GM12878 (cell line): ENCODE data around the gene SLC6A16. TPM values are rescaled to one million over a fixed set of nuclear protein-coding genes. Genes with fewer than 3 reads are reported as not detected.
A peak's percentile ranks its signal among the peaks of the same experiment; 100 is the strongest.

Experiments used
- ATAC-seq: fragments of 200-7000 bp; cut with Tn5 transposase; 3 replicates; pipeline ENCODE4 v1.9.1; 2020; ENCODE audit warnings: mild to moderate bottlenecking, moderate library complexity
- BruUV-seq: library from RNA; stranded (reverse); fragments of 400-500 nt; replicated peaks from 2 replicates; lab custom pipeline; 2021; lab: Mats Ljungman, UMichigan
- CTCF ChIA-PET: fragments of 300-600 bp; sonication (Branson Sonifier 250); formaldehyde crosslinking; extraction: SDS; loops from one replicate; lab custom pipeline; 2021; ENCODE audit warnings: inconsistent platforms; lab: Yijun Ruan, JAX
- POLR2A ChIA-PET: fragments of 350-600 bp; formaldehyde crosslinking; extraction: SDS; loops from one replicate; lab custom pipeline; 2021; ENCODE audit warnings: inconsistent platforms; lab: Charles Lee
- RAD21 ChIA-PET: fragments of 300-600 bp; sonication (Branson Sonifier 250); formaldehyde crosslinking; loops from one replicate; lab custom pipeline; 2023; ENCODE audit warnings: antibody characterized with exemption; ENCODE audit not compliant: unreplicated experiment; lab: Charles Lee
- SMC1A ChIA-PET: fragments of 300-600 bp; sonication (Branson Sonifier 250); formaldehyde crosslinking; loops from one replicate; lab custom pipeline; 2023; ENCODE audit not compliant: unreplicated experiment, uncharacterized antibody; lab: Charles Lee
- DNase-seq: peaks from one replicate; pipeline ENCODE4 v3.0.0-alpha.2; 2011; ENCODE audit warnings: low read depth, low spot score
- FAIRE-seq: peaks from 3 replicates; lab custom pipeline; 2011; peaks lifted over from hg19 to GRCh38; lab: Jason Lieb, UNC
- H2AFZ ChIP-seq: 2 replicates; pipeline ENCODE4 v1.6.0; 2011; ENCODE audit warnings: low read depth, low read length, control low read depth; ENCODE audit not compliant: control insufficient read depth
- H3K27ac ChIP-seq: 2 replicates; pipeline ENCODE4 v1.5.1; 2011; ENCODE audit warnings: control low read depth; ENCODE audit not compliant: control insufficient read depth, insufficient read depth
- H3K27me3 ChIP-seq, 2 experiments: replicated peaks in 1 of 2; 2 replicates each; pipeline versions ENCODE4 v1.6.0 to v1.6.1; 2011; ENCODE audit warnings: low read length in 1 of 2; ENCODE audit not compliant: control insufficient read depth in 2 of 2, insufficient read depth in 2 of 2
- H3K36me3 ChIP-seq, 2 experiments: 2 replicates each; pipeline ENCODE4 v1.5.1; 2011; ENCODE audit warnings: low read length in 1 of 2; ENCODE audit not compliant: control insufficient read depth in 2 of 2, insufficient read depth in 2 of 2
- H3K4me1 ChIP-seq: 2 replicates; pipeline ENCODE4 v1.6.1; 2011; ENCODE audit warnings: mild to moderate bottlenecking, low read length, moderate library complexity, mixed read lengths; ENCODE audit not compliant: control insufficient read depth, insufficient read depth
- H3K4me2 ChIP-seq: 2 replicates; pipeline ENCODE4 v1.6.0; 2011; ENCODE audit warnings: control low read depth; ENCODE audit not compliant: control insufficient read depth, insufficient read depth
- H3K4me3 ChIP-seq: fragments of 200-600 bp; sonication (generic); 2 replicates; pipeline ENCODE4 v1.5.1; 2016
- H3K79me2 ChIP-seq: 2 replicates; pipeline ENCODE4 v1.6.0; 2011; ENCODE audit warnings: low read length; ENCODE audit not compliant: control insufficient read depth, insufficient read depth
- H3K9ac ChIP-seq: 2 replicates; pipeline ENCODE4 v1.8.0; 2011; ENCODE audit warnings: low read length, control low read depth, mixed read lengths; ENCODE audit not compliant: control insufficient read depth, insufficient read depth
- H3K9me3 ChIP-seq: replicated peaks from 3 replicates; pipeline ENCODE4 v1.5.1; 2011; ENCODE audit warnings: mild to moderate bottlenecking, low read length; ENCODE audit not compliant: control insufficient read depth, insufficient read depth
- H4K20me1 ChIP-seq: 2 replicates; pipeline ENCODE4 v1.6.0; 2011; ENCODE audit not compliant: control insufficient read depth, insufficient read depth
- HCFC1 ChIP-seq: fragments of 150-350 bp; IDR thresholded peaks from 2 replicates; pipeline ENCODE4 v1.6.1; 2014; ENCODE audit warnings: low read length
- HDGF ChIP-seq: fragments of 450-650 bp; IDR thresholded peaks from 2 replicates; pipeline ENCODE4 v1.6.1; 2016; ENCODE audit warnings: antibody characterized with exemption
- POLR2A ChIP-seq: IDR thresholded peaks from 2 replicates; pipeline ENCODE4 v1.6.1; 2011; ENCODE audit warnings: low read depth, mild to moderate bottlenecking, low read length
- ZNF217 ChIP-seq: fragments of 450-650 bp; IDR thresholded peaks from 2 replicates; pipeline ENCODE4 v1.6.1; 2017; ENCODE audit warnings: antibody characterized with exemption, mild to moderate bottlenecking
- ZNF592 ChIP-seq: fragments of 450-650 bp; IDR thresholded peaks from 2 replicates; pipeline ENCODE4 v1.6.1; 2017; ENCODE audit warnings: mild to moderate bottlenecking, moderate library complexity
- WGBS: methylation state at CpG from one replicate; pipeline ENCODE4 v1.1.6; 2016; ENCODE audit warnings: low lambda C conversion rate; ENCODE audit not compliant: insufficient replicate concordance, insufficient coverage; ENCODE audit errors: missing lambda C conversion rate; 5-methylcytosine and 5-hydroxymethylcytosine counted together
- in situ Hi-C: fragments of 300-500 bp; cut with MboI; formaldehyde crosslinking; loops from 9 replicates; pipeline ENCODE4 v1.14.3; 2018; ENCODE audit warnings: mixed read lengths
- intact Hi-C: fragments of 100-400 bp; cut with micrococcal nuclease; formaldehyde crosslinking; loops from one replicate; pipeline ENCODE4 v1.14.2; 2022; ENCODE audit not compliant: unreplicated experiment
- polyA plus RNA-seq, 11 experiments: library from polyadenylated mRNA; depleted of rRNA in 4 of 11; unstranded in 6 of 11; stranded (reverse) in 5 of 11; fragments of >200 nt; fragmentation: Nextera tagmentation in 4 of 11; fragmentation: Illumina TruSeq in 1 of 11; extraction: Ambion mirVana in 4 of 11; extraction: Trizol in 1 of 11; gene quantifications; 1 replicate in 1 of 11; 2 replicates in 10 of 11; pipeline versions ENCODE4 v1.2.1 to v1.2.3, GENCODE V29; 2011 to 2016; ENCODE audit warnings: inconsistent platforms in 2 of 11, missing spikeins in 2 of 11, low read depth in 1 of 11
- total RNA-seq, 4 experiments: library from RNA; depleted of rRNA in 3 of 4; stranded (reverse); fragments of >200 nt in 3 of 4; fragmentation: Illumina TruSeq in 1 of 4; extraction: Trizol in 1 of 4; gene quantifications; 2 replicates each; pipeline versions ENCODE4 v1.2.1 to v1.2.3, GENCODE V29; 2013 to 2021

The SLC6A16 gene
- total and polyA plus RNA-seq, 10 of the 15 experiments (the other 5 are each of a cell fraction or from before 2014, with no cell fraction given): 0.23 to 3.2 (median 0.54) TPM

DNA sequence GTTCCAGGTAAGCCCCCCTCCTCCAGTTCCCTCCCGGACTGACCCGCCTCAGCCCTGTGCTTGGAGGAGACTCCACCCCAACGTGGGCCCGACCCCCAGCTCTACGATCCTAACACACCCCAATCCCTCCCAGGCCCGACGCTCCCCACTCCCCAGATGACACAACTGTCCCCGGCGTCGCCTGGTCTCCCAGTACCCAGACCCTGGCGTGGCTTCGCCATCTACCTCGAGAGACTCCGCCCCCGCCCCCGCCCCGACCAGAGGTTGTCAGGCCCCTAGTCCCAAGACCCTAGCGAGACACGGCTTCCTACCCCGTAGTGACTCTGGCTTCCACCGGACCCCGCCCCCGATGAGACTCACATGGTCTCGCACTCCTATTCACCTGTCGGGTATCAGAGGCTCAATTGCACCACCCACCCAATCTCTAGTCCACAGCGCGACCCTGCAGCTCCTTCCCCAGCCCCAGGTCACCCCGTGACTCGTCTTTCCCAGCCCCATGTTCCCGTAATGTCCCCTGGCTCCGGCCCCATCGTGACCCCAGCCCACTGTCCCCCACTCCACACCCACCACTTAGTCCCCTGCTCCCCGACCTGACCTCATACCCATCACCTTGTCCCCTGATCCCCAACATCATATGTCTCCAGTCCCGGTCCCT, 13.2 kb upstream of the SLC6A16 start:
- ATAC-seq: no peak
- ChIA-PET CTCF (interaction anchor here (2.6 kb wide), 1 partner anchor 10 kb away, joined by 15 read pairs; no protein-coding TSS in a partner anchor), POLR2A (interaction anchor here (0.6 to 0.9 kb wide), 2 partner anchors 10 to 133 kb away, joined by 3 read pairs; no protein-coding TSS in a partner anchor), SMC1A (interaction anchor here (0.5 to 1.4 kb wide), 2 partner anchors 23 to 43 kb away, joined by 3 read pairs; no protein-coding TSS in a partner anchor), RAD21 (interaction anchor here (1.5 kb wide), 1 partner anchor 112 kb away, joined by 4 read pairs; no protein-coding TSS in a partner anchor)
- no peak for TF ChIP-seq ZNF592
- peak; percentile 69; the same call in 1 of the 2 replicates for TF ChIP-seq HDGF
- 0 out of 2 replicates have a peak, but pooled peaks have one; percentile 15 for TF ChIP-seq POLR2A
- TF ChIP-seq ZNF217: no peak
- TF ChIP-seq HCFC1: no peak
- no peak for FAIRE-seq
- Histone ChIP-seq H3K36me3 (peaks cover 0 to 3% of the 10 kb centered on the region in 2 experiments; a peak in 1 of 4 replicates), H3K9ac (no peak overlapping the region), H3K27me3 (no peaks in the 10 kb centered on the region), H3K4me1 (peaks cover 47% of the 10 kb centered on the region), H3K4me2 (peak overlapping the region; percentile 99), H3K79me2 (peaks cover 43% of the 10 kb centered on the region), H3K4me3 (no peak overlapping the region; the same call in 1 of the 2 replicates), H3K9me3 (no peaks in the 10 kb centered on the region), H4K20me1 (no peaks in the 10 kb centered on the region), H3K27ac (no peak overlapping the region), H2AFZ (no peak overlapping the region)
- in situ Hi-C loops: no loop called here
- DNase-seq: no peak
- BruUV-seq: no TSS peak
- intact Hi-C loops: no loop called here
- 97% methylated on average over 29 of the region's 34 CpGs for WGBS
